Right lobe of liver (tissue), 6 donors: Measurements from ENCODE around the gene HOXB1. TPM values are rescaled to one million over a fixed set of nuclear protein-coding genes. Genes with fewer than 3 reads are reported as not detected.

Experiments used
- ATAC-seq, 4 donors: fragments of 200-7000 bp; cut with Tn5 transposase; one replicate each; pipeline ENCODE4 v1.9.1; 2020; ENCODE audit warnings: mild to moderate bottlenecking in 4 of 4, moderate library complexity in 4 of 4
- DNase-seq, 3 donors: peaks; one replicate each; pipeline ENCODE4 v3.0.0-alpha.2; 2020
- H3K27ac ChIP-seq, 3 donors: fragments of 200-600 bp; one replicate each; pipeline ENCODE4 v1.8.0; 2022
- H3K27me3 ChIP-seq, 2 donors: fragments of 200-600 bp; one replicate each; pipeline ENCODE4 v1.8.0; 2022
- H3K36me3 ChIP-seq, 4 donors: fragments of 200-600 bp; sonication (generic) in 1 of 4; one replicate each; pipeline versions ENCODE4 v1.5.1 to v1.8.0; 2017 to 2022; ENCODE audit warnings: control low read depth in 1 of 4
- H3K4me1 ChIP-seq, 4 donors: fragments of 200-600 bp; sonication (generic) in 1 of 4; one replicate each; pipeline versions ENCODE4 v1.5.1 to v1.8.0; 2017 to 2022; ENCODE audit warnings: control low read depth in 1 of 4
- H3K4me3 ChIP-seq, 3 donors: fragments of 200-600 bp; one replicate each; pipeline ENCODE4 v1.8.0; 2022
- H3K9me3 ChIP-seq, 4 donors: fragments of 200-600 bp; sonication (generic) in 1 of 4; one replicate each; pipeline versions ENCODE4 v1.5.1 to v1.8.0; 2017 to 2022; ENCODE audit warnings: control low read depth in 1 of 4
- CTCF ChIP-seq, 4 donors: fragments of 200-600 bp in 3 of 4; fragments of 450-650 bp in 1 of 4; IDR thresholded peaks; one replicate each; pipeline versions ENCODE4 v1.5.1 to v1.8.0; 2016 to 2022; ENCODE audit warnings: antibody characterized with exemption in 4 of 4, mild to moderate bottlenecking in 2 of 4
- POLR2A ChIP-seq: fragments of 450-650 bp; IDR thresholded peaks from one replicate; pipeline ENCODE4 v1.6.1; 2017; ENCODE audit warnings: antibody characterized with exemption, mild to moderate bottlenecking
- WGBS: methylation state at CpG from one replicate; pipeline ENCODE4 v1.1.6; 2018; ENCODE audit warnings: low coverage, low lambda C conversion rate; ENCODE audit not compliant: insufficient coverage; ENCODE audit errors: missing lambda C conversion rate; 5-methylcytosine and 5-hydroxymethylcytosine counted together
- intact Hi-C, 2 donors: fragments of 100-400 bp; cut with DNase I; formaldehyde crosslinking; loops; one replicate each; pipeline versions ENCODE4 v1.11.2 to v1.14.1; 2022
- total RNA-seq, 6 experiments: library from RNA; depleted of rRNA in 2 of 6; stranded (reverse); fragments of >200 nt in 2 of 6; fragmentation: NEBNext Ultra II Directional in 3 of 6; extraction: Animal tissue kit (Norgen Biotek cat#: 25700) in 3 of 6; gene quantifications; one replicate each; pipeline versions ENCODE4 v1.1.0 to v1.2.4, GENCODE V29; 2016 to 2023
- donor health status: DM: no; HTN: yes; CAD: no.
- donor health status: DM: no; HTN: no; CAD: no.
- donor health status: DM: no; HTN: no; CAD: no.
- donor health status: DM: no; HTN: yes; CAD: no.
- donor health status: DM: no; HTN: yes; CAD: no.

Gene HOXB1
- total RNA-seq, 6 experiments from 2014 or later = not detected

GRCh38 chr17:48517478-48517877 is 13.3 kb downstream of the HOXB1 start:
- no peak for TF ChIP-seq CTCF (IDR thresholded peaks at IDR 0.05)
- no peak for TF ChIP-seq POLR2A
- H3K4me3 ChIP-seq = no peak overlapping the region

GRCh38 chr17:48515925-48516900 is 14.6 kb downstream of the HOXB1 start:
- DNase-seq (no peak), ATAC-seq (no peak)
- intact Hi-C loops = no loop called here
- Histone ChIP-seq H3K9me3 (no peaks in the 10 kb centered on the region), H3K27me3 (no peaks in the 10 kb centered on the region), H3K36me3 (no peaks in the 10 kb centered on the region), H3K4me3 (no peak overlapping the region), H3K4me1 (no peaks in the 10 kb centered on the region), H3K27ac (no peak overlapping the region)
- 23% methylated on average over 3 of the region's 3 CpGs for WGBS
- no peak for TF ChIP-seq CTCF (IDR thresholded peaks at IDR 0.05)
- TF ChIP-seq POLR2A = no peak

More at GRCh38 chr17:48517478-48517877, 13.3 kb downstream of the HOXB1 start:
- H3K36me3 ChIP-seq = no peaks in the 10 kb centered on the region
- DNase-seq (no peak), ATAC-seq (no peak)
- no peaks in the 10 kb centered on the region for H3K4me1 ChIP-seq
- H3K27ac ChIP-seq = no peak overlapping the region
- no peaks in the 10 kb centered on the region for H3K9me3 ChIP-seq
- WGBS = 17% methylated on average over 3 of the region's 3 CpGs
- intact Hi-C loops = no loop called here
- no peaks in the 10 kb centered on the region for H3K27me3 ChIP-seq

- ATAC-seq (no peak), DNase-seq (no peak)
- TF ChIP-seq POLR2A = no peak
- no peak for TF ChIP-seq CTCF (IDR thresholded peaks at IDR 0.05)
- Histone ChIP-seq H3K9me3 (no peaks in the 10 kb centered on the region), H3K27me3 (no peaks in the 10 kb centered on the region), H3K36me3 (no peaks in the 10 kb centered on the region), H3K4me1 (no peaks in the 10 kb centered on the region), H3K27ac (no peak overlapping the region), H3K4me3 (no peak overlapping the region)
- intact Hi-C loops = no loop called here
- WGBS = 46% methylated on average over 2 of the region's 2 CpGs
Measured at GRCh38 chr17:48514477-48514876, 16.3 kb downstream of the HOXB1 start.

GRCh38 chr17:48513666-48514455 is 16.9 kb downstream of the HOXB1 start:
- no peaks in the 10 kb centered on the region for H3K27me3 ChIP-seq
- ATAC-seq (no peak), DNase-seq (no peak)
- TF ChIP-seq CTCF (IDR thresholded peaks at IDR 0.05) = no peak
- no peak for TF ChIP-seq POLR2A
- intact Hi-C loops = no loop called here
- H3K27ac ChIP-seq = no peak overlapping the region
- H3K4me1 ChIP-seq = no peaks in the 10 kb centered on the region
- 33% methylated on average over 4 of the region's 6 CpGs for WGBS
- H3K9me3 ChIP-seq = no peaks in the 10 kb centered on the region
- no peak overlapping the region for H3K4me3 ChIP-seq
- no peaks in the 10 kb centered on the region for H3K36me3 ChIP-seq
